ENCODE results near the gene PAM.

DNA sequence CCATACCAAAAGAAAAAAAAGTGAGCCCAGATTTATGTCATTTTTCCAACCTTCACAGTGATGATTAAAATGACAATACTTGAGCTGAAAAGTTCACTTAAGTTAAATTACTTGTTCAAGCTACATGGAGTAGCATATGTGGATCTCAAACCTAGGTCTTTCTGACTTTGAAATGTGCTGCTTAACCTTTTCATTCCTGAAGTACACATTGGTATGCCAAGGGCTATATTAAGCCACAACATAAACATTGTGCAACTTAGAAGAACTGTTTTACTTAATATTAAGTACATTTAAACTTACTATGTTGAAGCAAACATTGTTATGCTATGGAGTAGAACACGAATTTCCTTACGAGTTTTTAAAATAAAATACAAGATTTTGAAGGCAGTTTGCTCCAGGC lies 259.9 kb downstream of the PAM start:
- TF ChIP-seq CTCF (optimal IDR thresholded peaks at IDR 0.05 in 1 of 3, IDR thresholded peaks at IDR 0.05 in 1 of 3, conservative IDR thresholded peaks at IDR 0.05 in 1 of 3; ENCODE audit: extremely low read depth in 1 of 3, insufficient read depth in 2 of 3, low read length in 3 of 3) (no peak), EZH2 (IDR thresholded peaks at IDR 0.05; ENCODE audit: low read length) (no peak)
